ENCODE measurements around the gene YAE1. TPM values are rescaled to one million over a fixed set of nuclear protein-coding genes. Genes with fewer than 3 reads are reported as not detected.

The YAE1 gene
- total RNA-seq, 2 donors from 2014 or later: 16.0 to 18.0 TPM

Other genes with a start within 250 kb of the YAE1 start
- 10 to 100 TPM; 22.1 to 23.7 TPM for gene RALA, start 57.2 kb downstream of the YAE1 start, total RNA-seq